GM18526 (cell line): Measurements from ENCODE around the gene ABCA7.
A peak's percentile ranks its signal among the peaks of the same experiment; 100 is the strongest.

Source experiments
- POLR2A ChIP-seq: IDR thresholded peaks from 3 replicates; pipeline ENCODE4 v1.6.1; 2011; ENCODE audit not compliant: insufficient read length; ENCODE audit errors: extremely low read depth

ABCA7 gene

DNA sequence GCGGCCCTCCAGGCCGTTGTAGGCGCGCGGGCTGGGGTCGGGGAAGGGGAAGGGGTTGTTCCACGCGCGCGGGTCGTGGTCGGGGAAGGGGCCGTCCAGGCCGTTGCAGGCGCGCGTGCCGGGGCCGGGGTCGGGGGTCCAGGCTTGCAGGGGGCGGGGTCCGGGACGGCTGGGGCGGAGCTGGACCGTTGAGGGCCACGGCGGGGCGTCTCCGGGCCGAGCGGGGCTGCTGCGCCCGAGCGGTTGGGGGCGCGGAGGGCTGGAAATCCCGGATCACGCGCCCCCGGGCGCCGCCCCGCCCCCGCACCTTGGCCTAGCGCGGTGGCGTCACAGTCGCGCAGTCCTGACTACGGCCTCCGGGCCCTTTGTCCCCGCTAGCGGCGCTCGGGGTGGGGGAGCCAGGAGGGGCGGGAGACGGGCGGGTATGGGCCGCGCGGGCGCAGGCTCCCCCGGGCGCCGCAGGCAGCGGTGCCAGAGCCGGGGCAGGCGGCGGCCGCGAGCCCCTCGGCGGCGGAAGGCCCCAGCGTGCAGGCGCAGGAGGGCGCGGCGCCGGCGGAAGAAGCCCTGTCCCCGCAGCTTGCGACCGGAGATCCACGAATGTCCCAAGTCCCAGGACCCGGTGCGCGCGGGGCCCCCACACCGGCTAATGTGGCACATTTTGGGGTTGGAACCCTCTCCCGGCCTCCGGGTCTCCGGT is 64.6 kb downstream of the ABCA7 start:
- TF ChIP-seq POLR2A, result no peak

DNA sequence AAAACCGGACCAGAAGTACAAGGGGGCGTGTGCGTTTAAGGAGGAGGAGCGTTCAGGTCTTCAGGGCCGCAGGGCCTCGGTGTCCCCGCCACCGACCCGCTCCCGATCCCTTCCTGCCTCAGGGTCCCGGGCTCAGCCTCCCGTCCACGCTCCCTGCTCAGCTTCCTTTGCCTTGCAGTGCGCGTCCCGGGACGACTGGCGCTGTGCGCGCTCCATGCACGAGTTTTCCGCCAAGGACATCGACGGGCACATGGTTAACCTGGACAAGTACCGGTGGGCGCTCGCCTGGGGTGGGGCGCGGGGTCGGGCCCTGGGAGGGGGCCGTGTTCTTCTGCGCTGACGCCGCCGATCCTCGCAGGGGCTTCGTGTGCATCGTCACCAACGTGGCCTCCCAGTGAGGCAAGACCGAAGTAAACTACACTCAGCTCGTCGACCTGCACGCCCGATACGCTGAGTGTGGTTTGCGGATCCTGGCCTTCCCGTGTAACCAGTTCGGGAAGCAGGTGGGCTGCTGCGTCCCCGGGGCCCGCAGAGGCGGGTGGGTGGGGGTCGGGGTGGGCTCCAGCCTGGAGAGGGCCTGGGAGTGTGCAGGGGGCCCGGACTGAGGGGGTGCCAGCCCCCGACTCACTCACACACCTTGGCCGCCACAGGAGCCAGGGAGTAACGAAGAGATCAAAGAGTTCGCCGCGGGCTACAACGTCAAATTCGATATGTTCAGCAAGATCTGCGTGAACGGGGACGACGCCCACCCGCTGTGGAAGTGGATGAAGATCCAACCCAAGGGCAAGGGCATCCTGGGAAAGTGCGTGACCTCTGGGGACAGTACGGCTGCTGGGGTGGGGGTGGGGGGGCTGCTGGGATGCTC is 65.3 kb downstream of the ABCA7 start:
- peak; percentile 0 for TF ChIP-seq POLR2A

DNA sequence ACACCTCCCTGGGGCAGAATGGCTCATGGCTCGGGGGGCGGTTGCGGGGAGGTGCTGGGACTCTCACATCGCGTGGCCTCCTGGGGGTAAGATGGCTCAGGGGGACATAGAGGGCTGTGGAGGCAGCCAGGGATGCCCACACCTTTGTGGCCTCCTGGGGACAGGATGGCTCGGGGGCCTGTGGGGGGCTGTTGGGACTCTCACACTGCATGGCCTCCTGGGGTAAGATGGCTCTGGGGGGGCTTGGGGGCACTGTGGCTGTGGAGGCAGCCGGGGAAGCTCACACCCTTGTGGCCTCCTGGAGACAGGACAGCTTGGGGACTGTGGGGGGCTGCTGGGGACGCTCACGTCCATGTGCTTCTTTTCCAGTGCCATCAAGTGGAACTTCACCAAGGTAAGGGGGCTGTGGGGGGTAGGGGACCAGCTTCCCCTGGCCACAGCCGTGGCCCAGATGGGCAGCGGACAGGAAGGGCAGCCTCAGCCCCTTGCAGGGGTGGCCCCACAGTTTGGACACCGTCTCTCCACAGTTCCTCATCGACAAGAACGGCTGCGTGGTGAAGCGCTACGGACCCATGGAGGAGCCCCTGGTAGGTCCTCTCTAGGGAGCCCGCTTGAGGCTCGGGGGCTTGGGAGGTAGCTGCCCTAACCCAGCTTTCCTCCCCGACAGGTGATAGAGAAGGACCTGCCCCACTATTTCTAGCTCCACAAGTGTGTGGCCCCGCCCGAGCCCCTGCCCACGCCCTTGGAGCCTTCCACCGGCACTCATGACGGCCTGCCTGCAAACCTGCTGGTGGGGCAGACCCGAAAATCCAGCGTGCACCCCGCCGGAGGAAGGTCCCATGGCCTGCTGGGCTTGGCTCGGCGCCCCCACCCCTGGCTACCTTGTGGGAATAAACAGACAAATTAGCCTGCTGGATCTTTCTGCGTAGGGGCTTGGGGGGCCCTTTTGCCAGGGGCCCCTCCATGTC is 66.2 kb downstream of the ABCA7 start:
- no peak for TF ChIP-seq POLR2A

DNA sequence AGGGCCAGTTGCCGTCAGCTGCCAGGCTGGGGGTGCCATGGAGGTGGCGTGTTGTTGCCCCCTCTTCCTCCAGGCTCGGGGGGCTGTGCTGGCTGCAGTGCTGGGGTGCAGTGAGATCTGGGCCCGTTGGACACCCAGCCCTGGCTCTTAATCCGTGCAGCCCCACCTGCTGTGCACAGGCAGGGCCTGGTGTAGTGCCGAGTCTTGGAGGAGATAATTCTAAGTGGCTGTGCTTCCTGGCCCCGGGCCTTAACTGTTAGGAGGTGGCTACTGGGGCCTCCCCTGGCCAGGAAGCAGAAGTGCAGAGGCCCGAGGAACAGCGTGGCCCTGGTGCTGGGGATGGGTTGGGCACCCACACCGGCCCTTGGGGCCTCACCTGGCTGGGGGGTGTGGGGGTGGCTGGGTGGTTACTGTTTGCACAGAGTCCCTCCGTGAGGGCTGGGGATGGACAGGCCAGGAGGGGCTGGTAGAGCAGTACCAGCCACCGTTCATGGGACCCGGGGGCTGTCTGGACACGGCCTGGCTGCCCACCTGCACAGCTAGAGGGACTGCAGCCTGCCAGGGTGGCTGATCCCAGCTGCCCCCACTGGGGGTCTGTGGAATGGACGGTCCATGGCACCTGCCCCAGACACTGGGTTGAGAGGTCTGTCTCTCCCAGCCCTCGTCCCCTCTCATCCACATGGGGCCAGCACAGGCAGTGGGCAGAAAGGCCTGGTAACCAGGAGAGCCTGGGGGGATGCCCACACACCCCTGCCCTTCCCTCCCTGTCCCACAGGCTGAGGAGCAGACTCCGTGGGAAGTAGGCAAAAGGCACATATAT is 67.1 kb downstream of the ABCA7 start:
- TF ChIP-seq POLR2A, result peak; percentile 7

DNA sequence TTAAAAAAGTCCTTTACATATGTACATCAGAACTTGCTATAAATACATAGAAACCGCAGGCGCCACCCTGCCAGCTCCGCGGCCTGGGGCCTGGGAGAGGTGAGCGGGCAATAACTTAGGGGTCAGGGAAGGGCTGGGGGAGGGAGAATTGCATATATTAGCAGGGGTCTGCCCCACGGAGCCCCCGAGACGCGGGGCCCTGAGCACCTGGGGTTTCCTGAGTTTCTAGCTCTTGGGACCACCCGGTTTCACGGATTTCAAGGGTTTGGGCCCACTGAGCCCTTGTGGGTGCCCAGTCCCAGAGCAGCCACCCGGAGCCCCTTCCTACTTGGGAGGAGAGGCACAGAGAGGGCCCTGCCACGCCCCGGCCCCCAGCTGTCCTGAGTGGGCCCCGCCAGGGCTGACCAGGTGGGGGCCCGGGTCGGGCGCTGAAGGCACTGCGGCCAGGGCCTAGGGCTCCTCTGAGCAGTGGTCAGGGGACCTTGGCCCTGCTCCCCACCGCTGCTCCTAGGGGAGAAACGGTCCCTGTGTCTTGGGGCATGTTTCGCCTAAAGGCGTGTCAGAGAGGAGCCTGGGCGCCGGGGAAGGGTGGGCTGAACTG is 67.9 kb downstream of the ABCA7 start:
- TF ChIP-seq POLR2A, result no peak

DNA sequence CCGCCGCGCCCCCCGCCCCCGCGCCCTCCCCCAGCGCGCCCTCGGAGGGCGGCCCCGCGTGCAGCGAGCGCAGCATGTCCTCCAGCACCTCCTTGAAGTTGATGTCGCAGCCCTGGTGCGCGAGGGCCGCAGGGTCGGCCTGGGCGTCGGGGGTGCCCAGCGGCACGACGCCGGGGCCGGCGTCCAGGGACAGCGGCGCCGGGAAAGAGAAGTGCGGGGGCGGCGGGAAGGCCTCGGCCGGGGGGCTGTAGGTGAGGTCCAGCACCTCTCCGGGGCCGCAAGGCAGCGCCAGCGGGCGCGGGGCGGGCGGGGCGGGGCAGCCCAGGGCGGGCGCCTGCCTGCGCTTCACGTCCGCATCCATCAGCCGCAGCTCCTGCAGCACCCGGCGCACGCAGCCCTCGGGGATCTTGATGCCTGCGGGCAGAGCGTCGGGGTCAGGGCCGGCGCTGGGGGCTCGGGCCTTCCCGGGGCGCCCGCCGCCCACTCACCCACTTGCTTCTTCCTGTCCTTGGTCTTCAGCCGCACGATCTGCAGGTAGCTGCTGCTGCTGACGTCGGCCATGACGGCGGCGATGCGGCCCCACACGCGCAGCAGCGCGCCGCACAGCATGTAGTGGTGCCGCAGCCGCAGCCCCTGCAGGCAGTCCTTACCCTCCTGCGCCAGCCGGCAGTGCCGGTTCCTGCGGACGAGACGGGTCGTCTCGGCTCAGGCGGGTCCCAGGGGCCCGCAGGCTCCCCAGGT is 68.6 kb downstream of the ABCA7 start:
- no peak for TF ChIP-seq POLR2A

DNA sequence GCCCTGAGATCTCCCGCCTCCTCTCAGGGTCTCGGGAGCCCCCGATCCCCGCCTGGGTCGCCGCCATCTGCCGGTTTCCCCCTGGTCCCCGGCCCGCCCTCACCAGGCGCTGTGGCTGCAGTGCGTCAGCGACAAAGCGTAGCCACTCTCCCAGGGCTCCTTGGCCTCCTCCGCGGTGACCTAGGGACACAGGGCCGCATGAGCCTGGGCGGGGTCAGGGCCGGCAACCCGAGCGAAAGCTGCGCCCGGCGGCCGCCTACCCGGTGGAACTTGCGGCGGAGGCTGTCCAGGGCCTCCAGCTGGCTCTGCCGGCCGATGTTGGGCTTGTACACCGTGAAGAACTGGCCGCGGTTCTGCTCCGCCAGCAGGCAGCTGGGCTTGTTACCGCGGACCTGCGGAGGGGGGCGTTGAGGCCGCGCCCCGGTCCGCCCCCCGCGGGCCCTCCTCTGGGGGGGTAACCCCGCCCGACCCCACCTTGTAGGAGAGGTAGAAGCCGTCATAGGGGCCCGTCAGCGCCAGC is 69.2 kb downstream of the ABCA7 start:
- TF ChIP-seq POLR2A, result no peak

DNA sequence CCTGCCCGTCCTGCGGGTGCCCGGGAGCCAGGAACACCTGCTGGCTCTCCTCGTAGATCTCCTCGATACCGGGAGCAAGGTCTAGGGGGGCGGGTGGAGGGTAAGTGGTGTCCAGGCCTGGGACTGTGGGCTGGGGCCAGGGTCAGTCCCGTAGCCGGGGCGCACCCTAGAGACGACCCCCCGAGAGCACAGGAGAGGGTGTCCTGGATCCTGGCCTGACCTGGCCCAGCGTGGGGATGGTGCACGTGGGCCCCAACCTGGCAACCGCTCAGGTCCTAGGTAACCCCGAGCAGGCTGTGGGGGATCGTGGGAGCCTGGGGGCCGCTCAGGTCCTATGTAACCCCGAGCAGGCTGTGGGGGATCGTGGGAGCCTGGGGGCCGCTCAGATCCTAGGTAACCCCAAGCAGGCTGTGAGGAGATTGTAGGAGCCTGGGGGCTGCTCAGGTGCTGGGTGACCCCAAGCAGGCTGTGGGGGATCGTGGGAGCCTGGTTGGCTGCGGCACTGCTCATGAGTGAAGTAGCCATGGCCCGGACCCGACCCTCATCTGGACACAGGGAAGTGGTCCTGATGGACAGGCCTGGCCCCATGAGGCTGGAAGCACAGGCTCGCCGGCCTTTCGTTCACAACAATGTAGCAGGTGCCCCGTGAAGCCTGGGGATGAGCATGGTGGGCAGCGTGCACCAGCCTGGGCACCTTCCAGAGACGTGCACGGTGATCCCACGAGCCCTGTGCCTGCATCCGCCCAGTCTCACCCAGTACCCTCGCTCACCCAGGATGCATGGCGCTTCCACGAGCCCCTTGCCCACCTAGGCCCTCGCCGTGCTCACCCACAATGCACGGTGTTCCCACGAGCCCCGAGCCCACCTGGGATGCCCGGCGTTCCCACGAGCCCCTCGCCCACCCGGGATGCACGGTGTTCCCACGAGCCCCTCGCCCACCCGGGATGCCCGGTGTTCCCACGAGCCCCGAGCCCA is 70.1 kb downstream of the ABCA7 start:
- TF ChIP-seq POLR2A, result no peak

DNA sequence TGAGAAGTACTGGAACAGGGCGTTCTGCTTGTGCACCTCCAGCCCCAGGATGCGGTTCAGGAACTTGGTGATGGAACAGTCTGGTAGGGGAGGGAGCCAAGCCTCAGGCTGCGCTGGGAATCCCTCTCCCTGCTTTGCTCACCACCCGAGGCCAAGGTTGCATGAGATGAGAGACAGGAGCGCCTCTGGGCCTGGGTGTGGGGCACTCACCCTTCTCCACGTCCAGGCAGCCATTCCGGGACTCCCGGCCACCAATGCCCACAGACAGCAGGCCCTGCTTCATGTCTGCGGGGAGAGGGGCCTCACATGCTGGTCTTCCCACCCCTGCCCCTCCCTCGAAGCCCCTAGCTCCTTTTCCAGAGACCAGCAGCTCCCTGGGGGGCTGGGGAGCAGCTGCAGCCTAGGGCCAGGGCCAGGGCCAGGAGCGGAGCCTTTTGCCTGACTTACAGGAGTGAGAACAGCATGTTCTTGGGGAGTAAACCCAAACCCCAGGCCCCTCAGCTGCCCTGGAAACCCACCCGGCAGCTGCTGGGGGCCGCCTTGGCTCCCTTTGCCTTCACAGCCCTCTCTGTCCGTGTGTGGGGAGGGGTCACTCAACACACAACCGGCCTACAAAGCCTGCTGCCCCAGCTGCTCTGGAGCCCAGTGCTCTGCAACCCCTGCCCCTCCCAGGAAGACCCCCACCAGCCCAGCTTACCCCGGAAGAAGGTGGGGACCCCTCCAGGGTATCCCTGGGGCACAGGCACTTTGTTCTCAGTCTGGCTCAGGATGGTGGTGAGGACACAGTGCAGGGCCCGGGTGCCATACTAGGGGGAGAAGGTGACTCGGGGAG is 71.1 kb downstream of the ABCA7 start:
- TF ChIP-seq POLR2A, result no peak

DNA sequence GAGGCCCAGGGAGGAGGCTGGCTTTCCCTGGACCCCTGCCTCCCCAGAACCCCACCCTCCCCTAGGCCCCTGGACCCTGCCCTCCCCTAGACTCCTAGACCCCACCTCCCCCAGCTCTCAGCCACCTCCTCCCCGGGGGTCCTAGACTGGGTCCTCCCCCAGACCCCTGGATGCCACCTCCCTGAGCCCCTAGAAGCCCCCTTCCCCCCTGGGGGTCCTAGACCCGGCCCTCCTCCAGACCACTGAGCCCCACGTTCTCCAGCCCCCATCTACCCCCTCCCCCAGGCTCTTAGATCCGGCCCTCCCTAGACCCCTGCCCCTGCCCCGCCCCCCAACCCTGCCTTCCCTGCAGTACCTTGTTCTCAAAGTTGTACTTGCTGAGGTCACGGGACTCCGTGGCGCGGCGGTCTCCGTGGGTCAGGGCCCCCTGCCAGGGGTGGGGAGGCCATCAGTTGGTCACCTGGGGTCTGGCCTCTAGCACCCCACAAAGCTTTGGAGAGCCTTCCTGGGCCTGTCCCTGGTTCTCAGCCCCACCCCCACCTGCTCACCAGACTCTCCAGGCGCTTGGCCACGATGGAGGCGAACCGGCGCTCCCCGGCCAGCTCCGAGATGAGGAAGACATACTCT is 71.8 kb downstream of the ABCA7 start:
- no peak for TF ChIP-seq POLR2A
